ENCODE data around the gene CNRIP1. TPM values are rescaled to one million over a fixed set of nuclear protein-coding genes. Genes with fewer than 3 reads are reported as not detected.

Gene CNRIP1
- total RNA-seq, 1 experiment from 2014 or later: not detected

DNA sequence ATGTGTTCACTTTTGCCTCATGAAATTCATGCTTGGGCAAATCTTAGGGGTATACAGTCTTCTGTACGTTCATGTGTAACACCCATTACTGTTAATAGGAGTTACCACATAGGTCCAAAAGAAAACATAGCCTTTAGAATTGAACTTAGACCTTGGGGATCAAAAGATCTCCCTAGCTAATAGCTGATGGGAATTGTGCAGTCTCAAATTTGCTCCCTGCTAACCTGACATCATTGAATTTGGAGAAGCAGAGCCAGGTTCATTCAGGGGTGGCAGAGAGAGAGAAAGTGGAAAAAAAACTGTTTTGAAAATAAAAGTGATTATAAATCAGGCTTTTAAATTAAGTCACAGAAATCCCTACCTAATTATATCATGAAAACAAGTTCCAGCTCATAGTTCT, 39.4 kb downstream of the CNRIP1 start:
- H3K9me3 ChIP-seq: no peaks in the 10 kb centered on the region
- BruUV-seq (replicated peaks): no TSS peak
- intact Hi-C loops (cut with micrococcal nuclease; ENCODE audit: unreplicated experiment): no loop called here
- Mint-ChIP-seq H3K4me1 (ENCODE audit: low read depth, unreplicated experiment) (no peaks in the 10 kb centered on the region), H3K4me3 (ENCODE audit: unreplicated experiment) (no peak overlapping the region), H3K9me3 (ENCODE audit: unreplicated experiment) (no peaks in the 10 kb centered on the region), H3K27ac (ENCODE audit: unreplicated experiment) (no peak overlapping the region), H3K27me3 (ENCODE audit: insufficient read depth, unreplicated experiment) (peaks cover 9% of the 10 kb centered on the region), H3K36me3 (ENCODE audit: insufficient read depth, unreplicated experiment) (no peaks in the 10 kb centered on the region)
- ChIA-PET POLR2A (no interaction called here), CTCF (interaction anchor here (0.5 kb wide), 1 partner anchor 23 kb away, joined by 4 read pairs; no protein-coding TSS in a partner anchor)
- DNase-seq: no peak
- H3K36me3 ChIP-seq (ENCODE audit: control insufficient read depth, insufficient read depth, low read length): no peaks in the 10 kb centered on the region
- no peak overlapping the region for H3K4me3 ChIP-seq (ENCODE audit: low read depth, low read length)
- no peaks in the 10 kb centered on the region for H3K4me1 ChIP-seq
- no peaks in the 10 kb centered on the region for H3K27me3 ChIP-seq (replicated peaks; ENCODE audit: control insufficient read depth, insufficient read depth, low read length)
- TF ChIP-seq, protein P1, sequence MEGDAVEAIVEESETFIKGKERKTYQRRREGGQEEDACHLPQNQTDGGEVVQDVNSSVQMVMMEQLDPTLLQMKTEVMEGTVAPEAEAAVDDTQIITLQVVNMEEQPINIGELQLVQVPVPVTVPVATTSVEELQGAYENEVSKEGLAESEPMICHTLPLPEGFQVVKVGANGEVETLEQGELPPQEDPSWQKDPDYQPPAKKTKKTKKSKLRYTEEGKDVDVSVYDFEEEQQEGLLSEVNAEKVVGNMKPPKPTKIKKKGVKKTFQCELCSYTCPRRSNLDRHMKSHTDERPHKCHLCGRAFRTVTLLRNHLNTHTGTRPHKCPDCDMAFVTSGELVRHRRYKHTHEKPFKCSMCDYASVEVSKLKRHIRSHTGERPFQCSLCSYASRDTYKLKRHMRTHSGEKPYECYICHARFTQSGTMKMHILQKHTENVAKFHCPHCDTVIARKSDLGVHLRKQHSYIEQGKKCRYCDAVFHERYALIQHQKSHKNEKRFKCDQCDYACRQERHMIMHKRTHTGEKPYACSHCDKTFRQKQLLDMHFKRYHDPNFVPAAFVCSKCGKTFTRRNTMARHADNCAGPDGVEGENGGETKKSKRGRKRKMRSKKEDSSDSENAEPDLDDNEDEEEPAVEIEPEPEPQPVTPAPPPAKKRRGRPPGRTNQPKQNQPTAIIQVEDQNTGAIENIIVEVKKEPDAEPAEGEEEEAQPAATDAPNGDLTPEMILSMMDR (IDR thresholded peaks at IDR 0.05; ENCODE audit: insufficient read depth in 1 of 2, low read depth in 1 of 2, low read length in 1 of 2, severe bottlenecking in 1 of 2, unreplicated experiment in 1 of 2): no peak

DNA sequence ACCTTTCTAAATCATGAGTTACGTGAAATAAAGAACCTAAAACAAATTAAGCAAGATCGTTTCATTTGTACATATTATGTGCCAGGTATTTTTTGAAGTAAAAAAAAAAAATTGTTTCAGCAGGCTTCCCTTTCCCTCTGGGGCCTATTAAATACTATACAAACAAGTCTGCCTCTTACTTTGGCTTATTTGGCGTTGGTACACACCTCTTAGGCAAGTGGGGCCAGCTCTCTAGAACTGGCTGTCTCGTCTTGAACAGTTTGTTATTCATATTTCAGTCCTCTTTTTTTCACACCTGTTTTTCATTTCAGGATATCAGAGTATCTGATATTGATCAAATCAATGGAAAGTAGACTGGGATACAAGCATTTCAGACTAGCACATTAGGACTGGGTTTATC, 40.1 kb downstream of the CNRIP1 start:
- Mint-ChIP-seq H3K4me3 (ENCODE audit: unreplicated experiment) (no peak overlapping the region), H3K27ac (ENCODE audit: unreplicated experiment) (no peak overlapping the region), H3K9me3 (ENCODE audit: unreplicated experiment) (no peaks in the 10 kb centered on the region), H3K4me1 (ENCODE audit: low read depth, unreplicated experiment) (no peaks in the 10 kb centered on the region), H3K36me3 (ENCODE audit: insufficient read depth, unreplicated experiment) (no peaks in the 10 kb centered on the region), H3K27me3 (ENCODE audit: insufficient read depth, unreplicated experiment) (peaks cover 9% of the 10 kb centered on the region)
- no peaks in the 10 kb centered on the region for H3K9me3 ChIP-seq
- ChIA-PET CTCF (interaction anchor here (0.5 kb wide), 1 partner anchor 23 kb away, joined by 4 read pairs; no protein-coding TSS in a partner anchor), POLR2A (no interaction called here)
- H3K36me3 ChIP-seq (ENCODE audit: control insufficient read depth, insufficient read depth, low read length): no peaks in the 10 kb centered on the region
- H3K4me1 ChIP-seq: no peaks in the 10 kb centered on the region
- H3K4me3 ChIP-seq (ENCODE audit: low read depth, low read length): no peak overlapping the region
- TF ChIP-seq, protein P1 (IDR thresholded peaks at IDR 0.05; ENCODE audit: insufficient read depth in 1 of 2, low read depth in 1 of 2, low read length in 1 of 2, severe bottlenecking in 1 of 2, unreplicated experiment in 1 of 2): no peak
- H3K27me3 ChIP-seq (replicated peaks; ENCODE audit: control insufficient read depth, insufficient read depth, low read length): no peaks in the 10 kb centered on the region
- DNase-seq: no peak
- no TSS peak for BruUV-seq (replicated peaks)
- intact Hi-C loops (cut with micrococcal nuclease; ENCODE audit: unreplicated experiment): no loop called here

- Histone ChIP-seq H3K27me3 (replicated peaks; ENCODE audit: control insufficient read depth, insufficient read depth, low read length) (no peaks in the 10 kb centered on the region), H3K4me1 (no peaks in the 10 kb centered on the region), H3K9me3 (no peaks in the 10 kb centered on the region), H3K36me3 (ENCODE audit: control insufficient read depth, insufficient read depth, low read length) (no peaks in the 10 kb centered on the region), H3K4me3 (ENCODE audit: low read depth, low read length) (no peak overlapping the region)
- intact Hi-C loops (cut with micrococcal nuclease; ENCODE audit: unreplicated experiment): no loop called here
- ChIA-PET POLR2A (no interaction called here), CTCF (no interaction called here)
- no TSS peak for BruUV-seq (replicated peaks)
- Mint-ChIP-seq H3K36me3 (ENCODE audit: insufficient read depth, unreplicated experiment) (no peaks in the 10 kb centered on the region), H3K4me1 (ENCODE audit: low read depth, unreplicated experiment) (no peaks in the 10 kb centered on the region), H3K27me3 (ENCODE audit: insufficient read depth, unreplicated experiment) (peaks cover 8% of the 10 kb centered on the region), H3K4me3 (ENCODE audit: unreplicated experiment) (no peak overlapping the region), H3K27ac (ENCODE audit: unreplicated experiment) (no peak overlapping the region), H3K9me3 (ENCODE audit: unreplicated experiment) (no peaks in the 10 kb centered on the region)
- DNase-seq: no peak
- TF ChIP-seq, protein P1 (IDR thresholded peaks at IDR 0.05; ENCODE audit: insufficient read depth in 1 of 2, low read depth in 1 of 2, low read length in 1 of 2, severe bottlenecking in 1 of 2, unreplicated experiment in 1 of 2): no peak
Observed at GRCh38 chr2:68278169-68278568, 41.6 kb downstream of the CNRIP1 start.

All from Caco-2 (cell line).